Right cardiac atrium (tissue), 5 donors: ENCODE data around the gene NBPF4. TPM values are rescaled to one million over a fixed set of nuclear protein-coding genes. Genes with fewer than 3 reads are reported as not detected.
A peak's percentile ranks its signal among the peaks of the same experiment; 100 is the strongest.
"Not testable (repeated sequence)": the region's sequence is repeated elsewhere in the genome, so short reads cannot be mapped to it uniquely, and the experiment has no call there.

Experiments used
- ATAC-seq, 2 donors: fragments of 200-7000 bp; cut with Tn5 transposase; one replicate each; pipeline versions ENCODE4 v1.8.0 to v1.9.1; 2020; ENCODE audit warnings: moderate library complexity in 2 of 2, mild to moderate bottlenecking in 1 of 2
- DNase-seq, 3 donors: peaks; one replicate each; pipeline ENCODE4 v3.0.0-alpha.2; 2020
- H3K27ac ChIP-seq: one replicate; pipeline ENCODE4 v1.5.1; 2013; ENCODE audit warnings: mild to moderate bottlenecking, low read length, control low read depth, moderate library complexity
- H3K27me3 ChIP-seq: one replicate; pipeline ENCODE4 v1.6.1; 2013; ENCODE audit not compliant: control insufficient read depth, insufficient read depth
- H3K4me1 ChIP-seq: one replicate; pipeline ENCODE4 v1.6.1; 2013; ENCODE audit warnings: low read length; ENCODE audit not compliant: control insufficient read depth, insufficient read depth
- H3K4me3 ChIP-seq: one replicate; pipeline ENCODE4 v1.5.1; 2013; ENCODE audit warnings: low read length, control low read depth
- H3K9me3 ChIP-seq: one replicate; pipeline ENCODE4 v1.6.1; 2013; ENCODE audit warnings: low read length; ENCODE audit not compliant: control insufficient read depth
- WGBS: extraction: QIAGEN DNeasy Blood & Tissue Kit; methylation state at CpG from one replicate; pipeline ENCODE4 v1.1.7; 2013; 5-methylcytosine and 5-hydroxymethylcytosine counted together
- intact Hi-C, 4 donors: fragments of 100-400 bp; cut with DNase I; formaldehyde crosslinking; loops; one replicate each; pipeline versions ENCODE4 v1.11.0 to v1.14.0; 2022 to 2023
- long read RNA-seq, 4 donors: library from polyadenylated mRNA; unstranded; transcript quantifications; one replicate each; pipeline ENCODE4 v2.0.0, GENCODE V29; 2020 to 2021
- polyA plus RNA-seq: library from polyadenylated mRNA; stranded (reverse); fragments of 200-250 nt; gene quantifications from one replicate; pipeline ENCODE4 v1.2.3, GENCODE V29; 2013
- total RNA-seq, 4 donors: library from RNA; stranded (reverse); fragmentation: NEBNext Ultra II Directional; extraction: Animal tissue kit (Norgen Biotek cat#: 25700); gene quantifications; one replicate each; pipeline ENCODE4 v1.2.1, GENCODE V29; 2021
- donor health status: healthy with polysubstance abuse.
- donor health status: DM: no; HTN: yes; CAD: no.
- donor health status: DM: no; HTN: no; CAD: no.
- donor health status: DM: no; HTN: yes; CAD: no; lungs with severe emphysema.
- donor health status: DM: yes; HTN: yes; CAD: no.

Gene NBPF4, protein sequence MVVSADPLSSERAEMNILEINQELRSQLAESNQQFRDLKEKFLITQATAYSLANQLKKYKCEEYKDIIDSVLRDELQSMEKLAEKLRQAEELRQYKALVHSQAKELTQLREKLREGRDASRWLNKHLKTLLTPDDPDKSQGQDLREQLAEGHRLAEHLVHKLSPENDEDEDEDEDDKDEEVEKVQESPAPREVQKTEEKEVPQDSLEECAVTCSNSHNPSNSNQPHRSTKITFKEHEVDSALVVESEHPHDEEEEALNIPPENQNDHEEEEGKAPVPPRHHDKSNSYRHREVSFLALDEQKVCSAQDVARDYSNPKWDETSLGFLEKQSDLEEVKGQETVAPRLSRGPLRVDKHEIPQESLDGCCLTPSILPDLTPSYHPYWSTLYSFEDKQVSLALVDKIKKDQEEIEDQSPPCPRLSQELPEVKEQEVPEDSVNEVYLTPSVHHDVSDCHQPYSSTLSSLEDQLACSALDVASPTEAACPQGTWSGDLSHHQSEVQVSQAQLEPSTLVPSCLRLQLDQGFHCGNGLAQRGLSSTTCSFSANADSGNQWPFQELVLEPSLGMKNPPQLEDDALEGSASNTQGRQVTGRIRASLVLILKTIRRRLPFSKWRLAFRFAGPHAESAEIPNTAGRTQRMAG
- not detected for total RNA-seq
- polyA plus RNA-seq = not detected
- long read RNA-seq, donor 1 = 0 reads
- long read RNA-seq, donor 2 = 0 reads
- long read RNA-seq, donor 3 = 0 reads
- long read RNA-seq, donor 4 = 0 reads

DNA sequence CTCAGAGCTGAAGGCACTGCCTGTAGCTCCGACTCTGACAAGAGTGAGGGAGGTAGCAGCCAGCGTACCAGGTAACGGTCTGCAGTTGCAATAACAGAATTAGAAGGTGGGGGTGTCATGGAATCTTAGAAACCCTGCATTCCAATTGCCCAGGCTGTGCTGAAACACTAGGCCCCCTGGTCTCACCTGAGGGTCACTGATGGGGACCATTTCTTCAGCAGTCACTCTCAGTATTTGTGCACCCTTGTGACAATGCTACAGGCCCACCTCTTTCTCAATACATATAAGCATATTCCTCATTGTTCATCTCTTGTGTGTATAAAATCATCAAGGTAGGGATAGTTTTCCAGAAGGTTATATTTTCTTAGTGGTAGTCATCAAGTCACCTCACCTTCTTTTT lies at the start of gene NBPF4:
NBPF4 (minus strand) TSS at position 101 of the 400 bp plus-strand sequence. CDS start 315 bp downstream, outside the sequence.
- DNase-seq, H3K27me3 ChIP-seq, H3K4me3 ChIP-seq, H3K4me1 ChIP-seq, intact Hi-C loops, H3K9me3 ChIP-seq, ATAC-seq, H3K27ac ChIP-seq: not testable (repeated sequence)
- no CpG with 5 or more reads among the region's 3 CpGs for WGBS

- H3K4me3 ChIP-seq, intact Hi-C loops, H3K27ac ChIP-seq, H3K27me3 ChIP-seq, DNase-seq, H3K9me3 ChIP-seq, ATAC-seq, H3K4me1 ChIP-seq: not testable (repeated sequence)
- no CpG with 5 or more reads among the region's 6 CpGs for WGBS
Measured at GRCh38 chr1:108282528-108283257, 38.8 kb upstream of the NBPF4 start.

DNA sequence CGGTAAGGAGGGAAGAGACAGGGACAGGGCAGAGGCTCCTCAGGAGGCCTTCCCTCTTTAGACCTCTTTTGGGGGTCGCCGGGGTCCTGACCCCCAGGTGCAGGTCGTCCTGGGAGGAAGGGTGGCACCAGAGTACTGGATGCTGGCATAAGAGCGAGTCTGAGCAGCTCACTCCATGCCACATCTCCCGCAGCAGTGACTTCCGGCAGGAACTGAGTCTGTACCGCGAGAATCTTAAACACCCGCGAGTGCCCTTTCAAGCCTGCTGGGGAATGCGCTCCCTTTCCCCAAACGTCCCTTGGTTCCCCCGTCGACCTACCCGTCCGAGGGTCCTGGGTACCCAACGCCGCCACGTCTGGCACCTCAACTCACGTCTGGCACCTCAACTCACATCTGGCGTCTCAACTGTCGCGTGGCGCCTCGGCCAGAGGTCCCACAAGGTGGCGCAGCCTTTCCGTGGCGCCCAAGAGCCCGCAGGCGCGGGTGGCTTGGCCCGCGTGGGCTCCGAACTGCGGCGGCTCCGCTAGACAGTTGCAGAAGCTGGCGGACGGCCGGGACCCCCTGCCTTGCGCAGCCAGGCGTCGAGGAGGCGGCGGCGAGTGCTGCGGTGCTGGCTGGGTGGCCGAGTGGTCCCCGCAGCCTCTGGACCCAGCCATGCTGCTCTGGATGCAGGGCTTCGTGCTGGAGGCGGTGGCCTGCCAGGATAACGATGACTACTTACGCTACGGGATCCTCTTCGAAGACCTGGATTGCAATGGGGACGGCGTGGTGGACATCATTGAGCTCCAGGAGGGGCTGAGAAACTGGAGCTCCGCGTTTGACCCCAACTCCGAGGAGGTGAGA lies 28.8 kb upstream of the NBPF4 start:
- H3K4me3 ChIP-seq, DNase-seq, intact Hi-C loops, H3K27ac ChIP-seq, H3K27me3 ChIP-seq, H3K4me1 ChIP-seq, H3K9me3 ChIP-seq: not testable (repeated sequence)
- WGBS = no CpG with 5 or more reads among the region's 61 CpGs
- peak in 1 of 2 donors; percentile 33 for ATAC-seq

DNA sequence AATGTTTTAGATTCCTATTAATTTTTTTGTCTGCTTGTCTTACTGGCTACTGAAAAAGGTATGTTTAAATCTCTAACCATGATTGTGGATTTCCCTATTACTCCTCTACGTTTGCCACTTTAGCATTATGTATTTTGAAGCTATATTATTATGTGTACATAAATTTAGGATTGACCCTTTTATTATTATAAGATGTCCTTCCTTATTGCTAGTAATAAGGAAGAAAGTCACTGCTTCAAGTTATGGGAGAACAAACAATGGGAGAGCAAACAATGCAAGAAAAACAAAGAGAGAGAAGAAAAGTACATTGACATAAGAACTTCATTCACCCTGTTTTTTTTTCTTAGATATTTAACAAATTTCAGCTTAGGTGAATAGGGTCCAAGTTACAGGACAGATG lies 23.2 kb upstream of the NBPF4 start:
- 63% methylated on average over 1 of the region's 1 CpG for WGBS
- H3K4me1 ChIP-seq, H3K4me3 ChIP-seq, ATAC-seq, H3K27me3 ChIP-seq, DNase-seq, H3K9me3 ChIP-seq, H3K27ac ChIP-seq, intact Hi-C loops: not testable (repeated sequence)

GRCh38 chr1:108261967-108262366 lies 18.1 kb upstream of the NBPF4 start:
- H3K9me3 ChIP-seq, H3K27me3 ChIP-seq, H3K27ac ChIP-seq, DNase-seq, intact Hi-C loops, H3K4me3 ChIP-seq, H3K4me1 ChIP-seq, ATAC-seq: not testable (repeated sequence)
- whole genome bisulfite sequencing = no CpG with 5 or more reads among the region's 11 CpGs

- WGBS = no CpG with 5 or more reads among the region's 10 CpGs
- ATAC-seq, intact Hi-C loops: not testable (repeated sequence)
Measured at GRCh38 chr1:108261519-108261918, 17.6 kb upstream of the NBPF4 start.

DNA sequence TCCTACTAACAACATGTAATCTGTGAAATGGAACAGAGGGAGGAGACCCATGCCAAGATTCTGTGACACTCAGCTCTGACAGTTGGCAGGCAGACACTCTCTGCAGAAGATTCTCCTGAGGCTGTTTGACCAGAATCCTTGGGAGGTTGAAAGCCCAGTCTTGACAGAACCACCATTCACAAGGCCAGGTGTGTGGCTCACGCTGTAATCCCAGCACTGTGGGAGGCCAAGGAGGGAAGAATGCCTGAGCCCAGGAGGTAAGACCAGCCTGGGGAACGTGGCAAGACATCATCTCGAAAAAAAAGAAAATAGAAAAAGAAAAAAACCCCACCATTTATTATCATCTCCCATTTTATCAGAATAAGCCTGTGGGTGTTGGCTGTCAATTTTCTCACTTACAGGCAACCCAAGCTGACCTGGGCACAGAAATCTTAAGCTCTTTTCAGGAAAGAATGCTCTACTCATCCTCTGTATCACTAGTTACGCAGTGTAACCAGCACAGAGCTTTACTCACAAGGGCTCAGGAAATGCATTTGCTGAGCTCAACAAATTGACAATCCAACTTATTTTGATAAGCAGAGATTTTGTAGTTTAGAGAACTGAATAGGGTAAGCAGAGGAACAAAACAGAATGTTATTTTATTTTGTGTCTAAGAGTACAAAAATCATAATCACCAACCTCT lies 16.8 kb upstream of the NBPF4 start:
- intact Hi-C loops, H3K9me3 ChIP-seq, H3K4me3 ChIP-seq, DNase-seq, H3K27ac ChIP-seq, ATAC-seq, H3K27me3 ChIP-seq, H3K4me1 ChIP-seq: not testable (repeated sequence)
- no CpG with 5 or more reads among the region's 4 CpGs for WGBS

More at GRCh38 chr1:108261519-108261918, 17.6 kb upstream of the NBPF4 start:
- not testable (repeated sequence) for H3K27me3 ChIP-seq, H3K27ac ChIP-seq, H3K4me3 ChIP-seq, H3K9me3 ChIP-seq, H3K4me1 ChIP-seq, DNase-seq

- H3K4me1 ChIP-seq, intact Hi-C loops, H3K27ac ChIP-seq, H3K9me3 ChIP-seq, DNase-seq, H3K4me3 ChIP-seq, H3K27me3 ChIP-seq, ATAC-seq: not testable (repeated sequence)
Measured at GRCh38 chr1:108255426-108255825, 11.6 kb upstream of the NBPF4 start.

GRCh38 chr1:108239426-108239825 lies 4.5 kb downstream of the NBPF4 start:
- H3K9me3 ChIP-seq, DNase-seq, H3K27ac ChIP-seq, H3K4me1 ChIP-seq, H3K4me3 ChIP-seq, intact Hi-C loops, ATAC-seq, H3K27me3 ChIP-seq: not testable (repeated sequence)
- no CpG with 5 or more reads among the region's 2 CpGs for WGBS

GRCh38 chr1:108235308-108235707 lies 8.6 kb downstream of the NBPF4 start:
- H3K27me3 ChIP-seq, H3K9me3 ChIP-seq, H3K4me3 ChIP-seq, ATAC-seq, H3K27ac ChIP-seq, H3K4me1 ChIP-seq, DNase-seq, intact Hi-C loops: not testable (repeated sequence)
- no CpG with 5 or more reads among the region's 2 CpGs for WGBS
